ENCODE measurements around the gene MRGPRF. TPM values are rescaled to one million over a fixed set of nuclear protein-coding genes. Genes with fewer than 3 reads are reported as not detected.

The MRGPRF gene
- total RNA-seq, 1 experiment from 2014 or later: 0.76 TPM

DNA sequence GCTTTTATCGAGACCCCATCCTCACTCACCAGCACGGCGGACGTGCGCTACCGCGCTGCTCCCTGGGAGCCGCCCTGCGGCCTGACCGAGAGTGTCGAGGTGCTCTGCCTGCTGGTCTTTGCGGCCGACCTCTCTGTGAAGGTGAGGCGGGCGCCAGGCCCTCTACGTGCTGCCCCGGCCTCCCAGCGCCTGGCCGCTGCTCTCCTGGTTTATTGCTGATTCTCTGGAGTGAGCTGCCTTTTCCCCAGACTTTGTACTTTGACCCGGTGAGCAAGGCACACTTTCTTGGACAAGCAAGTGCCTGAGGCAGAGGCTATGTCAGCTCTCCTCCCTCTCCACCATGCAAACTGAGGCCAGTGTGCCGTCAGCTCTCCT, 42.2 kb upstream of the MRGPRF start:
- no peaks in the 10 kb centered on the region for H3K9me2 ChIP-seq (ENCODE audit: insufficient read depth)
- H3K4me2 ChIP-seq (ENCODE audit: low read length): no peak overlapping the region
- H3K9me3 ChIP-seq (ENCODE audit: control insufficient read depth in 1 of 2, insufficient read depth in 1 of 2, low read depth in 1 of 2, low read length in 2 of 2): no peaks in the 10 kb centered on the region
- peaks cover 27% of the 10 kb centered on the region for H3K79me2 ChIP-seq (ENCODE audit: insufficient read depth, low read length)
- no peaks in the 10 kb centered on the region; a peak in 1 of 4 replicates for H3K4me1 ChIP-seq (ENCODE audit: control insufficient read depth in 1 of 2, insufficient read depth in 2 of 2, low read length in 2 of 2)
- no peaks in the 10 kb centered on the region; a peak in 1 of 4 replicates for H3K36me3 ChIP-seq (ENCODE audit: control insufficient read depth in 1 of 2, insufficient read depth in 2 of 2, low read length in 2 of 2)
- DNase-seq (ENCODE audit: low read depth, low spot score): no peak
- H3K27ac ChIP-seq (ENCODE audit: low read depth, low read length): no peak overlapping the region
- ChIA-PET CTCF (no interaction called here), RAD21 (ENCODE audit: low non-redundant PET in 1 of 2, low total read pairs in 2 of 2, uncharacterized antibody in 2 of 2, unreplicated experiment in 2 of 2) (no interaction called here), POLR2A (no interaction called here)
- no peak for TF ChIP-seq POLR2AphosphoS5 (IDR thresholded peaks at IDR 0.05; ENCODE audit: low read depth, low read length)
- no peak for TF ChIP-seq YY1 (IDR thresholded peaks at IDR 0.05; ENCODE audit: extremely low read depth, insufficient replicate concordance, low read depth, low read length)
- TF ChIP-seq TCF7L2 (IDR thresholded peaks at IDR 0.05; ENCODE audit: borderline replicate concordance, extremely low read depth, insufficient read depth, insufficient read length): no peak
- no peak for TF ChIP-seq FOSL1 (IDR thresholded peaks at IDR 0.05; ENCODE audit: low read depth)
- TF ChIP-seq ZFX (IDR thresholded peaks at IDR 0.05): no peak
- no peak for TF ChIP-seq EZH2phosphoT487 (IDR thresholded peaks at IDR 0.05; ENCODE audit: borderline replicate concordance)
- TF ChIP-seq, protein P1, sequence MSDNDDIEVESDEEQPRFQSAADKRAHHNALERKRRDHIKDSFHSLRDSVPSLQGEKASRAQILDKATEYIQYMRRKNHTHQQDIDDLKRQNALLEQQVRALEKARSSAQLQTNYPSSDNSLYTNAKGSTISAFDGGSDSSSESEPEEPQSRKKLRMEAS (IDR thresholded peaks at IDR 0.05): no peak
- TF ChIP-seq SP1 (IDR thresholded peaks at IDR 0.05; ENCODE audit: low read depth): no peak
- H4K20me1 ChIP-seq (ENCODE audit: insufficient read depth): no peaks in the 10 kb centered on the region
- H3K4me3 ChIP-seq (replicated peaks in 1 of 2; ENCODE audit: low read depth in 1 of 2, low read length in 2 of 2): no peak overlapping the region
- no TSS peak for BruUV-seq (replicated peaks)
- ATAC-seq: no peak
- intact Hi-C loops (cut with micrococcal nuclease): no loop called here
- no peak overlapping the region for H3K9ac ChIP-seq (ENCODE audit: low read length)
- H2AFZ ChIP-seq (ENCODE audit: low read depth, low read length, poor library complexity, severe bottlenecking): no peak overlapping the region
- H3K27me3 ChIP-seq (ENCODE audit: insufficient read depth, low read length): no peaks in the 10 kb centered on the region

DNA sequence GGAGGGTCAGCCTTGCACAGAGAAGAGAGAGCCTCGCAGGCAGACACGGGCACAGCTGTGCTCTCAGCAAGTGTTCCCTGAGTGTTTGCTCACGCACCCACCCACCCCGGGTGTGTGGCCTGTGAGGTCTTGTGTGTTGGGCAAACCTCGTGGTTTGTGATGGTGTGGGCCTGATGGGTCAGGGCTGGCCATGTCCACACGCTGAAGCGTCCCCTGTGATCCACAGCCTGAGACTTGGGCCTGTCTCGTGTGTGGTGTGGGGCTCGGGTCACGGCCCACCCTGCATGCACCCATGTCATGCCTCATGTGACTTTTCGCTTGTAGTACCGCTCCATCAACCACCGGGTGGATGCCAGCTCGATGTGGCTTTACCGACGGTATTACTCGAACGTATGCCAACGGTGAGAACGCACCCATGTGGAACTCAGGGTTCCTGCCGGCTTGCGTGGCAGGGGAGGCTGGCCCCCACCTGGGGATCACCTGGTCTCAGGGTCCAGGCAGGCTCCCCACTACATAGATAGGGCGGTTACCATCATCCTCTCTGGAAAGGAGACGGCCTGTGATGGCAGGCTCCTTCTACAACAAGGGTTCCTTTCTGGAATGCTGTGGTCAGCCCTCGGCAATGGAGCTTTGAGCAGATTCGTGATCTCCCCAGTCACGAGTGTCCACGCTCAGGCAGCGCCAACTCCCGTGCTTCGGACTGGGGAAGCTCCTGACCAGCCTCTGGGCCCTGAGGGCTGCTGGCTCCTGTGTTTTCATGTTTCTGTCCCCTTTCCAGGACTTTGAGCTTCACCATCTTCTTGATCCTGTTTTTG, 41.6 kb upstream of the MRGPRF start:
- no peak overlapping the region for H3K27ac ChIP-seq (ENCODE audit: low read depth, low read length)
- H3K9ac ChIP-seq (ENCODE audit: low read length): no peak overlapping the region
- DNase-seq (ENCODE audit: low read depth, low spot score) (no peak), ATAC-seq (no peak)
- H3K27me3 ChIP-seq (ENCODE audit: insufficient read depth, low read length): no peaks in the 10 kb centered on the region
- no peaks in the 10 kb centered on the region for H3K9me2 ChIP-seq (ENCODE audit: insufficient read depth)
- peaks cover 5 to 6% of the 10 kb centered on the region in 2 experiments; a peak in 2 of 4 replicates for H3K4me1 ChIP-seq (ENCODE audit: control insufficient read depth in 1 of 2, insufficient read depth in 2 of 2, low read length in 2 of 2)
- no peak overlapping the region for H3K4me3 ChIP-seq (replicated peaks in 1 of 2; ENCODE audit: low read depth in 1 of 2, low read length in 2 of 2)
- no peak overlapping the region for H3K4me2 ChIP-seq (ENCODE audit: low read length)
- intact Hi-C loops (cut with micrococcal nuclease): no loop called here
- no peaks in the 10 kb centered on the region; a peak in 1 of 4 replicates for H3K36me3 ChIP-seq (ENCODE audit: control insufficient read depth in 1 of 2, insufficient read depth in 2 of 2, low read length in 2 of 2)
- CTCF ChIA-PET: no interaction called here
- H4K20me1 ChIP-seq (ENCODE audit: insufficient read depth): no peaks in the 10 kb centered on the region
- H2AFZ ChIP-seq (ENCODE audit: low read depth, low read length, poor library complexity, severe bottlenecking): no peak overlapping the region
- H3K79me2 ChIP-seq (ENCODE audit: insufficient read depth, low read length): peaks cover 33% of the 10 kb centered on the region
- POLR2A ChIA-PET: no interaction called here
- BruUV-seq (replicated peaks): no TSS peak
- RAD21 ChIA-PET (ENCODE audit: low non-redundant PET in 1 of 2, low total read pairs in 2 of 2, uncharacterized antibody in 2 of 2, unreplicated experiment in 2 of 2): no interaction called here
- no peaks in the 10 kb centered on the region for H3K9me3 ChIP-seq (ENCODE audit: control insufficient read depth in 1 of 2, insufficient read depth in 1 of 2, low read depth in 1 of 2, low read length in 2 of 2)
- TF ChIP-seq RAD21 (IDR thresholded peaks at IDR 0.05; ENCODE audit: low read depth): no peak
- no peak for TF ChIP-seq CBX3 (IDR thresholded peaks at IDR 0.05; ENCODE audit: low read depth)
- TF ChIP-seq SP1 (IDR thresholded peaks at IDR 0.05; ENCODE audit: low read depth): no peak
- TF ChIP-seq ZFX (IDR thresholded peaks at IDR 0.05): no peak
- no peak for TF ChIP-seq POLR2AphosphoS5 (IDR thresholded peaks at IDR 0.05; ENCODE audit: low read depth, low read length)
- TF ChIP-seq SRF (IDR thresholded peaks at IDR 0.05; ENCODE audit: low read depth): no peak
- no peak for TF ChIP-seq EZH2phosphoT487 (IDR thresholded peaks at IDR 0.05; ENCODE audit: borderline replicate concordance)
- TF ChIP-seq, protein P2, sequence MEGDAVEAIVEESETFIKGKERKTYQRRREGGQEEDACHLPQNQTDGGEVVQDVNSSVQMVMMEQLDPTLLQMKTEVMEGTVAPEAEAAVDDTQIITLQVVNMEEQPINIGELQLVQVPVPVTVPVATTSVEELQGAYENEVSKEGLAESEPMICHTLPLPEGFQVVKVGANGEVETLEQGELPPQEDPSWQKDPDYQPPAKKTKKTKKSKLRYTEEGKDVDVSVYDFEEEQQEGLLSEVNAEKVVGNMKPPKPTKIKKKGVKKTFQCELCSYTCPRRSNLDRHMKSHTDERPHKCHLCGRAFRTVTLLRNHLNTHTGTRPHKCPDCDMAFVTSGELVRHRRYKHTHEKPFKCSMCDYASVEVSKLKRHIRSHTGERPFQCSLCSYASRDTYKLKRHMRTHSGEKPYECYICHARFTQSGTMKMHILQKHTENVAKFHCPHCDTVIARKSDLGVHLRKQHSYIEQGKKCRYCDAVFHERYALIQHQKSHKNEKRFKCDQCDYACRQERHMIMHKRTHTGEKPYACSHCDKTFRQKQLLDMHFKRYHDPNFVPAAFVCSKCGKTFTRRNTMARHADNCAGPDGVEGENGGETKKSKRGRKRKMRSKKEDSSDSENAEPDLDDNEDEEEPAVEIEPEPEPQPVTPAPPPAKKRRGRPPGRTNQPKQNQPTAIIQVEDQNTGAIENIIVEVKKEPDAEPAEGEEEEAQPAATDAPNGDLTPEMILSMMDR (IDR thresholded peaks at IDR 0.05 in 2 of 3, conservative IDR thresholded peaks at IDR 0.05 in 1 of 3; ENCODE audit: borderline replicate concordance in 1 of 3, insufficient read depth in 1 of 3, low read depth in 2 of 3, low read length in 2 of 3): no peak
- no peak for TF ChIP-seq EGR1 (IDR thresholded peaks at IDR 0.05; ENCODE audit: low read depth)
- TF ChIP-seq YY1 (IDR thresholded peaks at IDR 0.05; ENCODE audit: extremely low read depth, insufficient replicate concordance, low read depth, low read length): no peak
- TF ChIP-seq, protein P3, sequence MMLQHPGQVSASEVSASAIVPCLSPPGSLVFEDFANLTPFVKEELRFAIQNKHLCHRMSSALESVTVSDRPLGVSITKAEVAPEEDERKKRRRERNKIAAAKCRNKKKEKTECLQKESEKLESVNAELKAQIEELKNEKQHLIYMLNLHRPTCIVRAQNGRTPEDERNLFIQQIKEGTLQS (IDR thresholded peaks at IDR 0.05): no peak
- TF ChIP-seq JUND (IDR thresholded peaks at IDR 0.05): no peak
